Astrocyte (in vitro differentiated cells and primary cell): ENCODE data around the gene DPP8.

Experiments used
- CTCF ChIP-seq: IDR thresholded peaks from 2 replicates; pipeline ENCODE4 v1.5.1; 2011; ENCODE audit warnings: low read depth, mild to moderate bottlenecking, inconsistent platforms, low read length, moderate library complexity; ENCODE audit not compliant: insufficient read depth
- EZH2 ChIP-seq: IDR thresholded peaks from 2 replicates; pipeline ENCODE4 v1.6.1; 2012; ENCODE audit warnings: mild to moderate bottlenecking, low read length, inconsistent platforms; ENCODE audit not compliant: insufficient read depth

GRCh38 chr15:65460741-65461347 lies 56.6 kb downstream of the DPP8 start:
- TF ChIP-seq CTCF (no peak), EZH2 (no peak)
